ENCODE measurements around the gene DOK6.
"Not testable (repeated sequence)": the region's sequence is repeated elsewhere in the genome, so short reads cannot be mapped to it uniquely, and the experiment has no call there.

The DOK6 gene

DNA sequence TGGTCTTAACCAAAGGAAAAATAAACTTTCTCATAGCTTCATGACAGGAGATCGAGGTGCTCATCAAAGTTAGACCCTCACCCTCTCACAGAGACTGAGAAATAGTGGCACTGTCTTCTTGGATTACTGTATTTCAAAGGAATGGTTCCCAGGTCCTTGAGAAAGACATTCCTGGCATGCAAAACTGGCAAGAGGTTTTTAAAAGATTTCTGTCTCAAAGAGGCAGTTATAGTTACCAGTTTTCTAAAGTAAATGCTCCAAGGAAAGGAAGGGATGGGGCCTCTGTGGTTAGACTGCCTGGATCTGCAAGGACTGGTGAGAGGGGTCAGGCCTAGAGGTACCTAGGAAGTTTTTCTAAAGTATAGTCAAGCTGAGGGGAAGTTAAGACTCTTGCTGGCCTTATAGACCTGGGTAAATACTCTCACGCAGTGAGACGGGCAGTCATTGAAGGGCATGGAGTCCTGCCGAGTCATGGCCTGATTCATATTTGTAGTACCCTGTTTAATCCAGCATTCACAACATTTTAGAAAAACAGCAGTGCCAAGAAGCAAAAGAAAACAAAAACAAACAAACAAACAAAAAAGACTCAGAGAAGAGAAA, 226.1 kb downstream of the DOK6 start:
- peak; percentile 3 for DNase-seq (ENCODE audit: low read depth)

DNA sequence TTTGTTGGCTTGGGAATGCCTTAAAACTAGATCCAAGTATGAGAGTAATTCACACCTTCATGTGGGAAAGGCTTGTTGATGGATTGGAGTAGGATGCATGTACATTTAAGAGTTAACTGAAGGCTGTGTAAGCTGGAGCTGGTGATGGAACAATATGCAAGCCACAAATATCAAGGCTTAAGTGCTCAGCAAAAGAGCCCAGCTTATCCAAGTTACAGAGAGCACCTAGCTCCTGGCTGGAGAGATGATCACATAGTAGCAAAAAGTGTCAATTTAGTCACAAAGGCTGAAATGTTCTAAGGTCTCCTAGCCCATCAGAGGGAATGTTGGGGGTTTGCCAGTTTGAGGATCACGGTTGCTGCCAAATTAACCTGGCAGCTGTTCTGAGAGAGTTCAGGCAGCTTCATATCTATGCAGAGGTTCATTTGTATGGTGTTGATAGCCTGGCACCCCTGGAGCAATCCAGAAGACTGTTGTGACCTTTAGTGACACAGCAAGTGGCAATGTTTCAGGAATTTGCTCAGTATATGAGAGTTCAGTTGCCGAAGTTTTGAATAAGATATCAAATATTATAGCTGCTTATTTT, 228.2 kb downstream of the DOK6 start:
- no peak for DNase-seq (ENCODE audit: low read depth)

DNA sequence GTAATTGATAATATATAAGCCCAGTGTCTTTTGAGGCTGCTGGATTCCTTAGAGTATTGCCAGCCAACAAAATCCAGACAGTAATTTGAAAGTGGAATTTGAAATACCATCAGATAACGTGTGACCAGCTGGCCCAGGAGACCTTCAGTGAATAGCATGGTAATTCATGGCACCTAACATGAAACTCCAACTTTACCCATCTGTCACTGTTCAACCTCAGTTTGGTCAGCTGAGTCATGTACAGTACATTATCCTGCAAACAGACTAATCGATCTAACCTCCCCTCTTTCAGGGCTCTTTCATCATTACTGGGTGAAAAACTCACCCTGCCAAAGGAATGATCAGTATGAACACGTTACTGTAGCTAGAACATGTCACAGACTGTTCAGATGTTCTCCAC, 230.6 kb downstream of the DOK6 start:
- no peak for DNase-seq (ENCODE audit: low read depth)

DNA sequence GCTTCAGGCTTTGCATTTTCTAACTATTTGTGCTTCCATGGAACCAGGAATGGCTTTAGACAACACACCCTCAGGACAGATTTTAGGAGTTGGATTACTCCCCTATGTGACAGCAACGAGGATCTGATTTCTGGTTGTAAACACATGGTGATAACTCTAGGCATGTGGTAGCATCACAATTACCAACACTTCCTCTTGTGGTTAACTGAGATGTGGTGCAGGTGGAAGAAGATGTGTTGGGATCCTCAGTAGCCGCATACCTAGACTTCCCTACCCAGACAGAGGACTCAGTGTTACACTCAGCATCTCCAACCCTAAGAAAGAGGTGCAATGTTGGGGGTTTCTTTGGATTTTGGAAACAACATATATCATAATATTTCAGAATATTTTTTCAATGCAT, 234.8 kb downstream of the DOK6 start:
- DNase-seq (ENCODE audit: low read depth) = no peak

DNA sequence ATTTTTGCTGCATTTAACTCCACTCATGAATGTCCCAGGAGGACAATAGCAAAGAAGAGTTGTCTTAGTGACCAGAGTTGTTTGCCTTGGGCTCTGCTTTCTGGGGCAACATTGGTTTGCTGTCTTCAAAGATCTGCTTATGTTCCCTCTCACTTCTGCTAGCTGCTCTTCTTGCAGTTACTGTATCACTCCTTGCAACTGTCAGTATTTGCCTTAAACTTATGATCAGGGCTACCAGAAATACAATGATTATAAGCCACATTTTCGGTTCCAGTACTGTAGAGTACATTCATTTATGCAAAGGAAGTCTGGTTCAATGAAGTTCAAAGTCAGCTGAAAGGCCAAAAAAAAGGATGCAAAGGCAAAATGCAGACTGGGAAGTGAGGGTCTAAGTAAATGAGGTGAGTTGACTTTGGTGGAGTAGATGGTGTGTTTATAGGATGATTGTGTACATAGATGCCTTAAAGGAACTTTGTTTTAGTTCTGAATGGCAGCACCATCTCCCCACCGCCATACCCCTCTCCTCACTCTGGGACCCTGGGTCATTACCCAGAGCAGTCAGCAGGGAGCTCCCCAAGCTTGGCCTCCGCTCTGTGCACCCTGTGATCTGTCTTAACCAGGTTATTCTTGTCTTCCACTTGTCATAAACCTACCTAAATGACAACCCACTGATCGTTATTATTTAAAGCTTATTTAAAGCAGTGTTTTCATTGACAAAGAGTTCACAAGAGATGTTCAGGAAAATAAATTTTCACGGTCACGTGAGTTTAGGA, 236.0 kb downstream of the DOK6 start:
- no peak for DNase-seq (ENCODE audit: low read depth)

DNA sequence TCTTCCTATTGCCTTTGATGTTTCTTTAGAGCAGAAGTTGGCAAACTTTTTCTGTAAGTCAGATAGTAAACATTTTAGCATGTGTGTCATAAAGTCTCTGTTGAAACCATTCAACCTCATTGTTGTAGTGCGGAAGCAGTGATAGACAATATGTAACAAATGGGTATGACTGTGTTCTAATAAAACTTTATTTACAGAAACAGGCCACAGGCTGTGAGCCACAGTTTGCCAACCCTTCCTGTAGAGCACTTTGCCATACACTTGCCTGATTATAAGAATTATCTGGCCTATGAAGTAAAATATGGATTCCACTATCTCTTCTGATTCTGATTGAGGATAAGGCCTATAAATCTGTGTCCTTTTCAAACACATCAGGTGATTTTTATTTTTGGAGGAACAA, 237.4 kb downstream of the DOK6 start:
- no peak for DNase-seq (ENCODE audit: low read depth)

DNA sequence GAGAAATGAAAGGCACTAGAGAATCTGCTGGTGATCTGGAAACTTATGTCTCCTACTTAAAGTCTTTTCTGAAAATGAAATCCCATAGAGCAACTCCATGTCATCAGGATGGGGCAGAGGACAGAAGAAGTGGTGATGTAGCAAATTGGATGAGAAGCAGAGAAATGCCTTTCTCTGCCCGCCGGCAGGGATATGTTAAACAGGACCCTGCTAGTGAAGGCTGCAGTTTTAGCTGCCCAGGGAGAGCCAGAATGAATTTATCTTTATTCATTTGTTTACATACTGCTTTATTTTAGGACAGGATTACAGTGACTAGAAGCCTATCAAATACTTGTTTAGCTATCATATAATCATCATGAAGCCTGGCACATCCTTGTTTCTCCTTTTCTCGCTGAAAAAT, 247.0 kb downstream of the DOK6 start:
- DNase-seq (ENCODE audit: low read depth) = no peak

DNA sequence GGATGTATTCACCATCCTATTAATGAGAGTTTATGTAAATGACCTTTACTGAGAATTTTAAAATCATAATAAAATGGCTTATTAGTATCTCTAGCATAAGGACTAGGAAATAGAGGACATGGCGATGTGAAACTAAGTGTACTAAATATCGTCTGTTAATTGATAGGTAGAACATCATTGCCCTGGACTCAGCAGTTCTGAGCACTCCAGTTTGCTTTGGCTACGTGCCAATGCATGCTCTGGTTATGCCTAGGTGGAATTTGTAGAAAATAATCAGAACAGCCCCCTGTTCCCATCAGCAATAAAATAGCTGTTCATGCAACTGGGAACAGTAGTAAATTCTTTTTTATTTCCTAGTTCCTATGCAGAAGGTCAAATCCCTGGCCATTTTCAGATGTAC, 247.8 kb downstream of the DOK6 start:
- DNase-seq (ENCODE audit: low read depth) = peak; percentile 1

DNA sequence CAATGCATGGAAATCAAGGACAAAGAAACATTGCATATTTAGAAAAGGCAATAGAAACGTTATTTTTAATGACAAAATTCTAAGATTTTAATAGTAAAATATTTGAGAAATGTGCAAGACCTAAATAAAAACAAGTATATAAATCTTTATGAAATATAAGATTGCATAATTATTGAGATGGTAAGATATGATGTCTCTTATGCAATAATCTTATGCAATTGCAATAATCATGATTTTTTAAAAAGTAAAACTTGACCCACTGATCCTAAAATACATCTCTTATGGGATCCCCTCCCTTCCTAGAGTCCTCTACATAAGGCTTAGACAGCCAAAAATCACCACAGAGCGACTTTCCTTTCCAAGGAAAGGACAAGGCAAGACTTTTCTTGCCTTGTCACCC, 249.0 kb downstream of the DOK6 start:
- DNase-seq (ENCODE audit: low read depth) = no peak

DNA sequence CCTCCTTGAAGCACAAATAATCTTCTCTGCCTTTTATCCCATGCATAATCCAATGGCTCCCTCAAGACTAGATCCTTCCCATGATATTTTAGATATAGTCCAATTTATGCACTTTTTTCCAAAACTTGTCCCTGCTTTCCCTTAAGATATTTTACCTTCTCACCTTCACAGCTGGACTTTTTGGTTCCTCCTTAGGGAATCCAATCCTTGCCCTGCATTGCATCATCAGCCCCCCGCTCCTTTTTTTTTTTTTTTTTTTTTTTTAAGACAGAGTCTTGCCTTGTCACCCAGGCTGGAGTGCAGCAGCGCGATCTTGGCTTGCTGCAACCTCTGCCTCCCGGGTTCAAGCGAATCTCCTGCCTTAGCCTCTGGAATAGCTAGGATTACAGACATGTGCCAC, 250.6 kb downstream of the DOK6 start:
- no peak for DNase-seq (ENCODE audit: low read depth)

DNA sequence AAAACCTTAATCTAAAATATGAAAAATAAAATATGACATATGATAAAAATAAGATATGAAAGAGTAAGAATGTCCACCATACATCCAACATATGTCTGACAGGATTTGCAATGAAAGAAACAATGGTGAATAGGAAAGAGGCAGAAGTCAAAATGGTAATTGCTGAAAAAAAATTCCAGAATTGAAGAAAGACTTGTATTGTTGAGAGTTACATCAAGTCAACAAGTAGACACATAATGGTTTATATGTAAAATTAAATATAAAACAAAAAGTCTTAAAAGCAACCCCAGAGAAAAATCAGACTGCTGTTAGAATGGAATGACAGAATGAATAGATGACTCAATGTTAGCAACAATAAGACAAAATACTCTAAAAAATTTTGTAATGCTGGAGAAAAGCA, 255.1 kb downstream of the DOK6 start:
- no peak for DNase-seq (ENCODE audit: low read depth)

DNA sequence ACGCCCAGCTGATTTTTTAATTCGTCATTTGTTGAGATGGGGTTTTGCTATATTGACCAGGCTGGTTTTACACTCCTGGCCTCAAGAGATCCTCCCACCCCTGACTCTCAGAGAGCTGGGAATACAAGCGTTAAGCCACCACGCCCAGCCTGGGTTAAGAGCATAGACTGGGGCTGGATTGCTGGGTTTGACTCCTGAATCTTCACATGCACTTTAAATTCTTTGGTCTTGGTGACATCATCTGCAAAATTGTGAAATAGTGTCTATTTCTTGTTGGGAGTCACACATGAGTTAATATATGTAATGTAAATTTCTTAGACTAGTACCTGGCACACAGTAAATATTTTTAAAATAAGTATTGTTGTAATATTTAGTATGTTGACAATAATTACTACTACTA, 257.4 kb downstream of the DOK6 start:
- DNase-seq (ENCODE audit: low read depth) = peak; percentile 15

DNA sequence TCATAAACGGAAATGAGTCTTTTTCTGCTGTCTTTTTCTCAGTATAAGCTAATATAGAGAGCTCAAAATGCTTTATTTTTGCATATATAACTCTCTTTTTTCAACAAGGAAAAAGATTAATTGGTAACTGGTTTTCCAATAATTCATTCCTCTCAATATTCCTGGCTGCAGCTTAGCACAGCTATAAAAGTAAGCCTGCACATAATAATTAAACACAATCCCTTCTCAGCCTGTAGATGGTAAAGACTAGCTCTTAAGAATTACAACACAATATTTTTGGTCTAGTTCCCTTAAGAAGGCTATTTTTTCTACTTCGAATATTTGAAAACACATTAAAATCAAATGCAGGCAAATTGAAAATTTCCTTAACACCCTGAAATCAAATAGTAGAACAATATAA, 258.0 kb downstream of the DOK6 start:
- DNase-seq (ENCODE audit: low read depth) = no peak

DNA sequence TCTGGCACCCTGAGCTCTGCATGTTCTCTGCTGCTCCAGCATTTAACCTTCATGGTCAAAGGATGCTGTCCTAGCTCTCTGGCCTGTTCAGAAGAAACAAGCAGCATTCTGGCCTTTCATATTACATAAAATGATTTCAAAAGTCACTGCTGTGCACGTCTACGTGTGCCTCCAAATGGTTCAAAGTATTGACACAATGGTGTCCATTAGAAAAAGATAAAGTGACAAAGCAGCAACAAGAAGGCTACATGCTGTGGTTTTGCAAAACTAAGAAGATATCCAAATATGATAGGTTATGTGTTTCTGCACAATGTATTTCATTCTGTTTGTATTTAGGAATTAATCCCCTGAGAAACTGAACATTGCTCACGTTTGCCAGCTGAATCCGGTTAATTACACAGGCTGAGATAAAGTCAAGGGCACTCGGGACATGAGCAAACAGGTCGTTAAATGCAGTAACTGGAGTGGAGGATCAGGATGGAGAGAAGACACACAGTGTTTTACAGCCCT, 258.5 kb downstream of the DOK6 start:
- no peak for DNase-seq (ENCODE audit: low read depth)

DNA sequence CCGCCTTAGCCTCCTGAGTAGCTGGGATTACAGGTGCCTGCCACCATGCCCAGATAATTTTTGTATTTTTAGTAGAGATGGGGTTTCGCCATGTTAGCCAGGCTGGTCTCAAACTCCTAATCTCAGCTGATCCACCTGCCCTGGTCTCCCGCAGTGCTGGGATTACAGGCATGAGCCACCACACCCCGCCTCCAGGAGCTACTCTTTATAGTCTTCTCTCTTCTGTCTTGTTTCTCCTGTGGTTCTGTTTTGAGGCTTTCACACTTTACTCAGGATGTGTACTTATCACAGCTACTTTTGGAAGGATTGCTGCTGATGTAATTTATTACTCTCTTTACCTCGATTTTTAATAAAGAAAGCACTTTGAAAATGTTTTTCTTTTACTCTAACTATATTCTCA, 261.4 kb downstream of the DOK6 start:
- not testable (repeated sequence) for DNase-seq (ENCODE audit: low read depth)

DNA sequence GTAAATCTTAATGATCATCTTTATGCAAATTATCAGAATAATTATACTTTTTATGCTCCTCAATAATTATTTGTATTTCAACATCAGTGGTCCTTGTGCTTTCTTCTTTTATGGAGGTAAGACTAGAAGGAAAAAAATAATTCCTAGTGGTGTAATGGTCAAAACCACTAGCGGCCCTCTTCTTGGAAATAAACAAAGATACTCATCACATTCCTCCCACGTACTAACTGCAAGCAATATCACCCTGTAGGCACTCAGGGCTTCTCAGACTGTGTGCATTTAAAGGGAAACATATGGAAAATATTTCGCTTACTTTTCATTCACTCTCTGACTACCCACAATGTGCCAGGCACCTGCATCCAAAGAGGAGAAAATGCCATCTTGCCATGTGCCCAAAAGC, 263.7 kb downstream of the DOK6 start:
- no peak for DNase-seq (ENCODE audit: low read depth)

DNA sequence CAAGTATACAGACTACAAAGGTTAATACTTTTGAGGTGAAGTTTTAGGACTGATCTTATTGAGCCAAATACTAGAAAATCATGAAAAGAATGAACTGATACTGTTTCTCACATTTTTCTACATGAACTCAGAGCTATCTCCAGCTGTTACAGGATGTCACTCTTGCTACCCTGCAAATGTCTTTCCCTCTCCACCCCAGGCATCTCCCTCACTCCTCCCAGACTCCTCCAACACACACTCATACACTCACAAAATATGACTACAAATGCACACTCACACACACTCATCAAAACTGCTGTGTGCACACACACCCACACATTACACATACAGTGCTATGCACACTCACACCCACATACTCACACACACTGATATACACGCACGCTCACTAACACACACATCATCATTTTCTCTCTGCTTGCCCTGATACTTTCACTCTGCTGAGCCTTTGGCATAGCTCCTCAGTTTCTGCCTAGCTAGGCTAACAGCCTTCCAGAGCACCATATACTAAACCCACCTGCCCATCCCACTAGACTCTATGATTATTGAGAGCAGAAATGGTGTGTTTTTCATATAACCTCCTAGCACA, 273.7 kb downstream of the DOK6 start:
- DNase-seq (ENCODE audit: low read depth) = no peak

DNA sequence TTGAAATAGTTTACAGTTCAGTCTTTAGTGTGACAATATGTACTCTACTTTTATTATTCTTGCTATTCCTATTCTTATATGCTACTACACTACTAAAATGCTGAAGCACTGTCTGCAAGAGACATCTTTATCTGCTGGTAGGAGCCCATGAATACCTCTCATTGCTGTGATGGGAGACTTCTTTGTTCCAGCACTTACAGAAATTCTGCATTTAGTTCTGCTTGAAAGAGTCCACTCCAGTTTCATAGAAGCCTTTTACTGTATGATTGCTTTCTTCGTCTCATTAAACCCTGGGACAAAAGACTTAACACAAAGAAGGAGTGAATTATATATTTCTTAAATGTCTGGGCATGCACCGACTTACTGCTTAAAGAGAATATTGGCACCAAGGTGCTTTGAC, 274.3 kb downstream of the DOK6 start:
- DNase-seq (ENCODE audit: low read depth) = no peak

DNA sequence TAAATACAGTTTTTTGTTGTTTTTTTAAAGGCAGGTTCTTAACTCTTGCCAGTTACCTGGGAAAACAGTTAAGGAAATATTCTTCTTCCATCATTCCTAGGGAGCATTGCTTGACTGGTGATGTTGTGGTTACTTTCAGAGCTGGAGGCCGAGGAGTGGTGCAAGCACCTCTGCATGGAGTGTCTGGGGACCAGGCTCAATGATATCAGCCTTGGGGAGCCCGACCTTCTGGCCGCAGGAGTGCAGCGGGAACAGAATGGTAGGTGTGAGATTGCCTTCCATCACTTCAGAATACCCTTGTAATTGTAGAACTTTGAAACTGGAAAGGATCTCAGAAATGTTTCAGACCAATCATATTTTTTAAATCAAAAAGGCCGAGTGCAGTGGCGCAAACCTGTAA, 276.9 kb downstream of the DOK6 start:
- no peak for DNase-seq (ENCODE audit: low read depth)

DNA sequence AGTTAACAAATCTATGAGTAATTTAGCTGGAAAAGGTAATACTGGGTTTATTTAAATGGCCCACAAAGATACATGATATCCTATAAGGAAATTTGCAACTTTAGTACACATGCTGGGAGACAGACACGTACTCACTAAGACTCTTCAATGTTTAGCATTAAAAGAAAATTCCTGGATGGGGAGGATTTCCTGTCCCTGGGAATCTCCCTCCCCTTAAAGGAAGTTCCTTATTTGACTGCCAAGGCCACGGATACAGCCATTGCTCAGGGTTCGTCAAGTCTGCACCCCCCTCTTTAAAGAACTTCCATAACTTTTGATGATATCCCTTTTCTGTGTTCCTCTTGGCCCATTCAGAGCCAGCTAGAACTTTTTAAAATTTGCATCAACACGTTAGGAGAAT, 279.4 kb downstream of the DOK6 start:
- DNase-seq (ENCODE audit: low read depth) = no peak

DNA sequence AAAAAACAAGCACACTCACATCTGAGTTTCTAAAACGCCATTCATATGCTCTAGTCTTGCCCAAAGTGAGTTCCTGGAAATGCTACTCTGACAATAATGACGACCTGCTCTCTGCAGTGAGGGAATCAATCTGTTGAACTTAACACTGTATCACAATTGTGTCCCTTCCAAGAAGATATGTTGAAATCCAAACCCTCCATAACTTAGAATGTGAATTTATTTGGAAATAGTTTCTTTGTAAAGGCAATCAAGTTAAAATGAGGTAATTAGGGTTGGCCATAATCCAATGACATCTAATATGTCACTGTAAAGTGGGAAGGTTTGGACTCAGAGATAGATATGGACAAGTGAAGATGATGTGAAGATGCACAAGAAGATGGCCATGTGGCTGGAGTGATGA, 282.5 kb downstream of the DOK6 start:
- no peak for DNase-seq (ENCODE audit: low read depth)

DNA sequence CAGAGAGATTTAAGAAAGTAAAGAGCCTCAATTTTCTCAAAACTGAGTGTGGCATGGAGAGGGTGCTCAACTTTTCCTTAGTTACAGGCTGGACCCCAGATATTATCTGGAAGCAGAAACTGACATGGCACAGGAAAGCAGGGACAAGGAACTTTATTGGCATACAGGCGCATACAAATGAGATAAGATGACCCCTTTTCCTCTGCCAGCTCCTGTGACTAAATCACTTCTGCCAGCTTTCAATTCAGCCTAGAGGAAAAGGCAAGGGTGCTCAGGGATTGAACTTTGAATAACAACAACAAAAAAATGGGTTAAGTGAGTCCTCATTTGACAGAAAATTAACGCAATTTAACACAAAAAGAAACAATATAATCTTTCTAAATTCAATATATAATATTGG, 284.1 kb downstream of the DOK6 start:
- DNase-seq (ENCODE audit: low read depth) = no peak

DNA sequence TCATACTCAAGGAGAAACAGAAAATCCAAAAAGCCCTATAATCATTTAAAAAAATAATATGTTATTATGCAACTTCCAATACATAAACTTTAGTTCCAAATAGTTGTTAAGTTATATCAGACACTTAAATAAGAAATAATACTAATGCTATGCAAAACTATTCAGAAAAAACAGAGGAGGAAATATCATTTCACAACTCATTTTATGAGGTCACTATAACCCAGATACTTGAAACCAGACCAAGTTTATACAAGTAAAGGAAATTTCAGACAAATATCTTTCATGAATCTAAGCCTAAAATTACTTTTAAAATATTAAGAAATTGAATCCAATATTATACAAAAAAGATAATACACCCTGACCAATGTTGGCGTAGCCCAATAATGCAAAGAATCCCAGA, 286.2 kb downstream of the DOK6 start:
- DNase-seq (ENCODE audit: low read depth) = peak; percentile 72

Data from iris pigment epithelial cell (primary cell).